ENCODE data around the gene BTBD16. TPM values are rescaled to one million over a fixed set of nuclear protein-coding genes. Genes with fewer than 3 reads are reported as not detected.

The BTBD16 gene
- total RNA-seq, 1 experiment from 2014 or later: not detected

DNA sequence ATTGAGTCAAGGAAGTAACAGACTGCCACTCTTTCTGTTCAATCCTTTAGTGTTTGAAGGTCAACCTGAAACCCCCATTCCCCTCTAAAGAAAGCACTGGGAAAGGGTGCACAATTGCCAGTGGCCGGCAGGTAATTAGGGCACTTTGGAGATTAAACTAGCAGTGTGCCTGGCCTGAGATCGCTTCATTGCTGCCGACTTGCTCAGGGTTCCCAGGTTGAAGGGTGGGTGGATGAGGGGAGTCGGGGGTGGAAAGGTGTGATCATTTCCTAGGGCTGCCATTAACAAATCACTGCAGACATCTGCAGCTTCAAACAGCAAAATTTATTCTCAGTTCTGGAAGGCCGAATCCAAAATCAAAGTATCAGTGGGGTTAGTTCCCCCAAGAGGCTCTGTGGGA lies 16.3 kb upstream of the BTBD16 start (continued):
- TF ChIP-seq ATF2 (CRISPR knock-in tag; IDR thresholded peaks at IDR 0.05; ENCODE audit: borderline replicate concordance, low read depth) (no peak), JUN (CRISPR knock-in tag; IDR thresholded peaks at IDR 0.05) (no peak), KAT7 (CRISPR knock-in tag; IDR thresholded peaks at IDR 0.05; ENCODE audit: borderline replicate concordance) (no peak)

GRCh38 chr10:122255509-122256301 lies 15.4 kb upstream of the BTBD16 start:
- Mint-ChIP-seq H3K9me3 (no peaks in the 10 kb centered on the region), H3K27ac (0 out of 2 replicates have a peak overlapping the region, but pooled peaks have one; percentile 47), H3K27me3 (ENCODE audit: low read depth) (no peaks in the 10 kb centered on the region), H3K36me3 (peaks cover 18% of the 10 kb centered on the region), H3K4me3 (no peak overlapping the region), H3K4me1 (peaks cover 8% of the 10 kb centered on the region)
- DNase-seq (ENCODE audit: low spot score): no peak
- POLR2A ChIA-PET: interaction anchor here (0.7 kb wide), 1 partner anchor 67 kb away, joined by 4 read pairs; no protein-coding TSS in a partner anchor
- CTCF ChIA-PET: interaction anchor here (1.6 to 4.9 kb wide), 2 partner anchors 14 to 204 kb away, joined by 8 to 66 read pairs; partner anchors contain the start of gene BTBD16
- TF ChIP-seq ETV6 (CRISPR knock-in tag; IDR thresholded peaks at IDR 0.05): no peak
- no peak for ATAC-seq

- no peaks in the 10 kb centered on the region for H3K27me3 Mint-ChIP-seq (ENCODE audit: low read depth)
- peaks cover 7% of the 10 kb centered on the region for H3K9me3 Mint-ChIP-seq
- no peak overlapping the region for H3K27ac Mint-ChIP-seq
- no peak for ATAC-seq
- H3K4me3 Mint-ChIP-seq: no peak overlapping the region
- H3K36me3 Mint-ChIP-seq: peaks cover 21% of the 10 kb centered on the region
- POLR2A ChIA-PET: no interaction called here
- CTCF ChIA-PET: interaction anchor here (1.1 to 4.9 kb wide), 2 partner anchors 13 to 114 kb away, joined by 3 to 66 read pairs; partner anchors contain the start of gene BTBD16
- no peak for DNase-seq (ENCODE audit: low spot score)
- H3K4me1 Mint-ChIP-seq: peaks cover 8% of the 10 kb centered on the region
- TF ChIP-seq TEAD4 (CRISPR knock-in tag; IDR thresholded peaks at IDR 0.05): no peak
- no peak for TF ChIP-seq EMX1 (CRISPR knock-in tag; IDR thresholded peaks at IDR 0.05)
- no peak for TF ChIP-seq AR (CRISPR knock-in tag; IDR thresholded peaks at IDR 0.05)
- no peak for TF ChIP-seq CREM (CRISPR knock-in tag; IDR thresholded peaks at IDR 0.05)
- TF ChIP-seq PREB (CRISPR knock-in tag; IDR thresholded peaks at IDR 0.05; ENCODE audit: borderline replicate concordance): no peak
- TF ChIP-seq, protein P1, sequence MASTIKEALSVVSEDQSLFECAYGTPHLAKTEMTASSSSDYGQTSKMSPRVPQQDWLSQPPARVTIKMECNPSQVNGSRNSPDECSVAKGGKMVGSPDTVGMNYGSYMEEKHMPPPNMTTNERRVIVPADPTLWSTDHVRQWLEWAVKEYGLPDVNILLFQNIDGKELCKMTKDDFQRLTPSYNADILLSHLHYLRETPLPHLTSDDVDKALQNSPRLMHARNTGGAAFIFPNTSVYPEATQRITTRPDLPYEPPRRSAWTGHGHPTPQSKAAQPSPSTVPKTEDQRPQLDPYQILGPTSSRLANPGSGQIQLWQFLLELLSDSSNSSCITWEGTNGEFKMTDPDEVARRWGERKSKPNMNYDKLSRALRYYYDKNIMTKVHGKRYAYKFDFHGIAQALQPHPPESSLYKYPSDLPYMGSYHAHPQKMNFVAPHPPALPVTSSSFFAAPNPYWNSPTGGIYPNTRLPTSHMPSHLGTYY (CRISPR knock-in tag; IDR thresholded peaks at IDR 0.05): no peak
- TF ChIP-seq HMGA2 (CRISPR knock-in tag; IDR thresholded peaks at IDR 0.05): no peak
- no peak for TF ChIP-seq SOX15 (CRISPR knock-in tag; IDR thresholded peaks at IDR 0.05)
- no peak for TF ChIP-seq KAT7 (CRISPR knock-in tag; IDR thresholded peaks at IDR 0.05; ENCODE audit: borderline replicate concordance)
- TF ChIP-seq, protein P2, sequence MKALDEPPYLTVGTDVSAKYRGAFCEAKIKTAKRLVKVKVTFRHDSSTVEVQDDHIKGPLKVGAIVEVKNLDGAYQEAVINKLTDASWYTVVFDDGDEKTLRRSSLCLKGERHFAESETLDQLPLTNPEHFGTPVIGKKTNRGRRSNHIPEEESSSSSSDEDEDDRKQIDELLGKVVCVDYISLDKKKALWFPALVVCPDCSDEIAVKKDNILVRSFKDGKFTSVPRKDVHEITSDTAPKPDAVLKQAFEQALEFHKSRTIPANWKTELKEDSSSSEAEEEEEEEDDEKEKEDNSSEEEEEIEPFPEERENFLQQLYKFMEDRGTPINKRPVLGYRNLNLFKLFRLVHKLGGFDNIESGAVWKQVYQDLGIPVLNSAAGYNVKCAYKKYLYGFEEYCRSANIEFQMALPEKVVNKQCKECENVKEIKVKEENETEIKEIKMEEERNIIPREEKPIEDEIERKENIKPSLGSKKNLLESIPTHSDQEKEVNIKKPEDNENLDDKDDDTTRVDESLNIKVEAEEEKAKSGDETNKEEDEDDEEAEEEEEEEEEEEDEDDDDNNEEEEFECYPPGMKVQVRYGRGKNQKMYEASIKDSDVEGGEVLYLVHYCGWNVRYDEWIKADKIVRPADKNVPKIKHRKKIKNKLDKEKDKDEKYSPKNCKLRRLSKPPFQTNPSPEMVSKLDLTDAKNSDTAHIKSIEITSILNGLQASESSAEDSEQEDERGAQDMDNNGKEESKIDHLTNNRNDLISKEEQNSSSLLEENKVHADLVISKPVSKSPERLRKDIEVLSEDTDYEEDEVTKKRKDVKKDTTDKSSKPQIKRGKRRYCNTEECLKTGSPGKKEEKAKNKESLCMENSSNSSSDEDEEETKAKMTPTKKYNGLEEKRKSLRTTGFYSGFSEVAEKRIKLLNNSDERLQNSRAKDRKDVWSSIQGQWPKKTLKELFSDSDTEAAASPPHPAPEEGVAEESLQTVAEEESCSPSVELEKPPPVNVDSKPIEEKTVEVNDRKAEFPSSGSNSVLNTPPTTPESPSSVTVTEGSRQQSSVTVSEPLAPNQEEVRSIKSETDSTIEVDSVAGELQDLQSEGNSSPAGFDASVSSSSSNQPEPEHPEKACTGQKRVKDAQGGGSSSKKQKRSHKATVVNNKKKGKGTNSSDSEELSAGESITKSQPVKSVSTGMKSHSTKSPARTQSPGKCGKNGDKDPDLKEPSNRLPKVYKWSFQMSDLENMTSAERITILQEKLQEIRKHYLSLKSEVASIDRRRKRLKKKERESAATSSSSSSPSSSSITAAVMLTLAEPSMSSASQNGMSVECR (CRISPR knock-in tag; IDR thresholded peaks at IDR 0.05; ENCODE audit: borderline replicate concordance): no peak
- TF ChIP-seq ZNF281 (CRISPR knock-in tag; IDR thresholded peaks at IDR 0.05): no peak
- TF ChIP-seq FOXP4 (CRISPR knock-in tag; IDR thresholded peaks at IDR 0.05): no peak
These were observed 14.1 kb upstream of the BTBD16 start for GRCh38 chr10:122257041-122257440.
